Gastrocnemius medialis (tissue), 4 donors: ENCODE results near the gene SRGAP1.

Source experiments
- POLR2A ChIP-seq, 2 donors: fragments of 450-650 bp; IDR thresholded peaks; one replicate each; pipeline ENCODE4 v1.6.1; 2017; ENCODE audit warnings: antibody characterized with exemption in 2 of 2, mild to moderate bottlenecking in 2 of 2, moderate library complexity in 2 of 2
- TF ChIP-seq, protein P1 (sequence below), 5 experiments: fragments of 450-650 bp in 3 of 5; fragments of 200-600 bp in 2 of 5; sonication (generic) in 2 of 5; IDR thresholded peaks in 4 of 5; conservative IDR thresholded peaks in 1 of 5; 1 replicate in 4 of 5; 2 replicates in 1 of 5; pipeline ENCODE4 v1.5.1; 2016 to 2019; ENCODE audit warnings: antibody characterized with exemption in 5 of 5, mild to moderate bottlenecking in 3 of 5, moderate library complexity in 3 of 5

GRCh38 chr12:63898764-63899337, 54.4 kb downstream of the SRGAP1 start:
- TF ChIP-seq, protein P1, sequence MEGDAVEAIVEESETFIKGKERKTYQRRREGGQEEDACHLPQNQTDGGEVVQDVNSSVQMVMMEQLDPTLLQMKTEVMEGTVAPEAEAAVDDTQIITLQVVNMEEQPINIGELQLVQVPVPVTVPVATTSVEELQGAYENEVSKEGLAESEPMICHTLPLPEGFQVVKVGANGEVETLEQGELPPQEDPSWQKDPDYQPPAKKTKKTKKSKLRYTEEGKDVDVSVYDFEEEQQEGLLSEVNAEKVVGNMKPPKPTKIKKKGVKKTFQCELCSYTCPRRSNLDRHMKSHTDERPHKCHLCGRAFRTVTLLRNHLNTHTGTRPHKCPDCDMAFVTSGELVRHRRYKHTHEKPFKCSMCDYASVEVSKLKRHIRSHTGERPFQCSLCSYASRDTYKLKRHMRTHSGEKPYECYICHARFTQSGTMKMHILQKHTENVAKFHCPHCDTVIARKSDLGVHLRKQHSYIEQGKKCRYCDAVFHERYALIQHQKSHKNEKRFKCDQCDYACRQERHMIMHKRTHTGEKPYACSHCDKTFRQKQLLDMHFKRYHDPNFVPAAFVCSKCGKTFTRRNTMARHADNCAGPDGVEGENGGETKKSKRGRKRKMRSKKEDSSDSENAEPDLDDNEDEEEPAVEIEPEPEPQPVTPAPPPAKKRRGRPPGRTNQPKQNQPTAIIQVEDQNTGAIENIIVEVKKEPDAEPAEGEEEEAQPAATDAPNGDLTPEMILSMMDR (IDR thresholded peaks at IDR 0.05 in 4 of 5, conservative IDR thresholded peaks at IDR 0.05 in 1 of 5), result no peak
- no peak for TF ChIP-seq POLR2A (IDR thresholded peaks at IDR 0.05)
